ENCODE data around the gene CEP112.

Gene CEP112

DNA sequence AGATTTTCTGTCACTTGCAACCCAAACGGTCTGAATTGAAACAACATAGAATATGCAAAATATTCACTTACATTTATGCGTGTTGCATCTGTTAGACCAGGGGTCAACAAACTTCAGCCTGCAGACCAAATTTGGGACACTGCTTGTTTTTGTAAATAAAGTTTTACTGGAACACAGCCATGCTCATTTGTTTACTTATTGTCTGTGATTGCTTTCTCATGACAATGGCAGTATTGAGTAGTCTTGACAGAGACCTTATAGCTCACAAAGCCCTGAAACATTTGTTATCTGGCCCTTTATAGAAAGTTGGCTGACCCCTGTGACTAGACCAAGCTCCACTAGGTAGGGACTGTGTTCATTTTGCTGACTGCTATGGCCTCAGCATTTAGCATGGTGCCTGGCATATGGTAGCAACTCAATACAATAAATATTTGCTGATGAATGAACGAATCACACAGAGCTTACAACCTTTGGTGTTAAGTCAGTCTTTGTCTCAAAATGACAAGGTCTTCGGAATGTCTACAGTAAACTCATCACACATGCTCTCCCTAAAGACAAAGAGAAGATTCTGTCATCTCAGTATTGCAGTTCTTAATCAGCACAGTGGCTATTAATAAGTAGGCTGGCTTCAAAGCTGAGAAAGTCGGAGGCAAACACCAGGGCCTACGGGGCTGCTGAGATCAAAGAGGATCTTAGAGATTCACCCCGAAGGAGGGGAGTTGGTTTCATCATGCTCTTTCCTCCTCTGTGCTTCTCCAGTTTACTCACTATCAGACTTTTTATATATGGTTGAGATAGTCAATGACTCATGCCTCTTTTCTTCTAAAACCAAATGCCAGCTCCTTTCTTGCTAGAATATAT is 535.3 kb downstream of the CEP112 start:
- peak; percentile 27 to 48 for DNase-seq (ENCODE audit: low read depth in 2 of 2)

DNA sequence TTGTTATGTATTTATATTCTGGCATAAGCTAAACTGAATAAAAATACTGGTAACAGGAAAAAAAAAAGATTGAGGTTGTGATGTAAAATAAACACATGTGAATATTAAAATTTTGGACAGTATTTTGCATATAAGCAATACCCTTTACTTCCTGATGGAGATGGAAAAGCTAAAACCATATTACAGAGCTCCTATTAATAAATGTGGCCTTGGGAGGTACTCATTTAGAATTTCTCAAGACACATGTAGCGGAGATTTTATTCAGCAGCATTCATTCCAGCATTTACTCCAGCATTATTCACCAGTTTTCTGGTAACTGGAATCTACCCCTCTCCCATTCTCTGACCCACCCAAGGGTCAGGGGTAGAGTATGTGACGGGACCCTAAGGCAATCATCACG is 536.2 kb downstream of the CEP112 start:
- no peak for DNase-seq (ENCODE audit: low read depth in 2 of 2)

- no peak for DNase-seq (ENCODE audit: low read depth in 2 of 2)
Observed at GRCh38 chr17:65644545-65644944, 547.4 kb downstream of the CEP112 start.

DNA sequence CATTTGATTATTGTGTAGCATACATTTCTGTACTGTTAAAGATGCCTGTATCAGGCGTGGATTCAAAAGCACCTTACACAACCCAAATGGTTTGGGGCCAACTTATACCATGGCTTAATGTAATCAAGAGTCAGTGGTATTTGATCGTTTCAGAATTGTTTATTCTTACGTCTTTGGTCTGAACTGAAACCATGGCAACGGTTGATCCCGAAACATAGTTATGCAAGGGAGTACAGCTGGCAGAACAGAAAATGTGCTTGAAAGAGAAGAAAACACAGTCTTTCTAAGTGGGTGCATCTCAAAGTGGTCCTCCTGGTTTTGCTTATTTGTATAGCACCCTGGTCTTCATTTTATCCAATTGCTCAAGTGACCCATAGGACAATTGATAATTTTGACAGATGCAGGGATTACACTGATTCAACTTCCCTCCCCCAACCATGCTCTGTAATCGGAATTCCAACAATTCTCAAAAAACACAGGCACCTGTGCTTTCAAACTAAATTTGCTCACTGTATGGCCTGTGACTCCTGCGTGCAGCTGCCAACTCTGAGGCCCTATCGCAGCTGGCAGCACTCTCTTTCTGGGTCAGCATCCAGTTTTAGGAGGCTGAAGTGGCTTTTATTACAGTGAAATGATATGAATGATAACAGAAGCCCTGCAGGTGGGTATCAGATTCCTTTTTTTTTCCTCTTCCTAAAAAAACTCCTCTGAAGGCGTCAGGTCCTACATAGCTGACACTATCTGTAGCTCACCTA is 553.5 kb downstream of the CEP112 start:
- no peak for DNase-seq (ENCODE audit: low read depth in 2 of 2)

DNA sequence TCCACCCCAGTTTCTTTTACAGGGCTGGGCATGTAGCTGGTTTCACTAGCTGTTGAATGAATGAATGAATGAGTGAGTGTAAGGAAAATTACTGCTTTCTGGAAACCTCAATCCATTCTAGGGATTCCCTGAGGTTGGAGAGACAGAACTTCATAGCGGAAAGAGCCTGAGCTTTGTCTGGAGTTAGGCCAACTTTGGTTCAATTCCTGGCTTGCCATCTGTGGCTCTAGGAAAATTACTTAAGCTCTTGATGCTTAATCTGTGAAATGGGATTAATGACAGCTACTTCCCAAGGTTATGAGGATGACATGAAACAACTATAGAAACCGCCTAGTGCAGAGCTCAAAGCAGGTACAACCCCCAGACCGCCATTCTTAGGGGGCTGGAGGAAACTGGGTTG is 554.1 kb downstream of the CEP112 start:
- no peak for DNase-seq (ENCODE audit: low read depth in 2 of 2)

GRCh38 chr17:65634533-65634932 is 557.4 kb downstream of the CEP112 start:
- DNase-seq (ENCODE audit: low read depth in 2 of 2) = no peak

DNA sequence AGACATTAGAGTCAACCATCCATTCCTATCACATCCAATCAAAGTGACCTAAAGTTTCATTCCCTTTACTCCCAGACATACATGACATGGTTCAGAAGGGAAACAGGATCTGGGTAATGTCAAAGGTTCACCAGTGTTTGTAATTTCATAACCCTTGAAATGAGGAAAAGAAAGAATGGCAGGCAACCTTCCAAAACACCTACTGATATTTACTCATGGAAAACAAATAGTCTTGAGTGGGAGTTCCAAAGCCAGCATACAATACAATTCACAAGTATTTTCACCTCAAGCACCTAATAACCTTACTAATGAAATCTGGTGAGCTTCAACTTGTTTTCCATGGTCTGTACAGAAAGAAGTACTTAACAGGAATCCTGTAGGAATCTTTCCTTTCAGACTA is 557.9 kb downstream of the CEP112 start:
- DNase-seq (ENCODE audit: low read depth in 2 of 2) = no peak

DNA sequence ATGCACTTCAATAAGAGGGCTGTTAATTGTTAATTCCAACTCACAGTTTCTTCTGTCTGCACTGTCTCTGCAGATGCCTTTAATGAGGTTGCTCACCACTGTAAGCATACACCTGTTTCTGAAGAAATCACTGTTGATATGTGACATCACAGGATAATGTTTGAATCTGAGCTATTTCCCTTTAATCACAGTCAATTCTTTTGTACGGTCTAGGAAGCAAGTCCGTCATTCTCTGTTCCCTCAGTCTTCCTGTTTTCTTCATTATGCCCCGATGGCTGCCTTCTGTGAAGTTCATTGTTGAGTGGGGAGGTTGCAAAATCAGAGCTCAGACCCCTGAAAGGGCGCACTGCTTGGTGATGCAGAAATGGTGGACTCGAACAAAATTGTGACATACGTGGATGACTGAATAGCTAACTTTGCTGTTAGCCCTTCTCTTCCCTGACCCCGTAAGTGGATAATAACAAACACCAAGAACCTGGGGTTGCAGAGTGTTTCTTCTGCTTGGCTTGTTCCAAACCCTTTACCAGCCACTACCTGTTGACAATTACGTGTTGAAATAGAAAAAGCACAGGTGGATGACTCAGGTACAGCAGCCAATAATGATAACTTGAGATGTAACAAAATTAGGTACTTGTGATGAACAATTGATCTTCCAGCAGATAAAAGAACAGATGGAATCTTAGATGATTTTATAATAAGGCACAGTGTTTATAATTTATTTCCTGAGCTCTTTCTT is 558.6 kb downstream of the CEP112 start:
- no peak for DNase-seq (ENCODE audit: low read depth in 2 of 2)

- no peak for DNase-seq (ENCODE audit: low read depth in 2 of 2)
Observed at GRCh38 chr17:65630502-65630901, 561.4 kb downstream of the CEP112 start.

DNA sequence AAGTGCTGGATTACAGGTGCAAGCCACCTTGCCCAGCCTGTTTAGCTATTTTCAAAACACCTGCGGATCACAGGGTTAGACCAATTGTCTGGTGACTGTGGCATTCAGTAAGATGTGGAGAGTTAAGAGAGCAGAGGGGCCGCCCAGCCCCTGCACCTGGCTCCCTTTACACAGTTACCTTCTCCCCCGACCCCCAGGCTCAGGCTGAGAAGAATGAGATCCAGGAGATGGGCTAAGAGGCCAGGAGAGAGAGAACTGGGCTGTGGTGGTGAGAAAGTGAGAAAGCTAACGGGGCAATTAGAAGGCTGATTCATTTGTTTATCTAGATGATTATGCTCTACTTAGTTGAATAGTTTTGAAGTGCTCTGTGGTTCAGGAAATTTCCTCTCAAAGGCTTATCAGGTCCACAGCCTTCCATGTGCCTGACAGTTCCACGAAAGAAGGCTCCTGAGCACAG is 562.7 kb downstream of the CEP112 start:
- DNase-seq (ENCODE audit: low read depth in 2 of 2) = no peak

DNA sequence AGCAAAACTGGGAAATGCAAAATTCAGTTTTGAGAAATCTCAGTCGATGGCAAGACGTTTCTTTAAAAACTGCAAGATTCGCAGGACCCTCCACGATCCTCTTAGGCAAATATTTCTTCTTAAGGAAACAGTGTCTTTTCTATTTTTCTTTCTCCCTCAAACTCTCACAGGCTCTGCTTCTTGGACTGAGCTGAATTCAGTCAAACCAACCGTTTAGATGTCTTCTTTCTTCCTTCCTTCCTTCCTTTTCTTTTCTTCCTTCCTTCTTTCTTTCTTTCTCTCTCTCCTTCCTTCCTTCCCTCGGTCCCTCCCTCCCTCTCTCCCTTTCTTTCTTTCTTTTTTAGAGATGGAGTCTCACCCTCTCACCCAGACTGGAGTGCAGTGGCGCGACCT is 563.3 kb downstream of the CEP112 start:
- DNase-seq (ENCODE audit: low read depth in 2 of 2) = no peak

GRCh38 chr17:65627891-65628643 is 563.9 kb downstream of the CEP112 start:
- DNase-seq (ENCODE audit: low read depth in 2 of 2) = no peak

- DNase-seq (ENCODE audit: low read depth in 2 of 2) = no peak
Observed at GRCh38 chr17:65627108-65627507, 564.8 kb downstream of the CEP112 start.

DNA sequence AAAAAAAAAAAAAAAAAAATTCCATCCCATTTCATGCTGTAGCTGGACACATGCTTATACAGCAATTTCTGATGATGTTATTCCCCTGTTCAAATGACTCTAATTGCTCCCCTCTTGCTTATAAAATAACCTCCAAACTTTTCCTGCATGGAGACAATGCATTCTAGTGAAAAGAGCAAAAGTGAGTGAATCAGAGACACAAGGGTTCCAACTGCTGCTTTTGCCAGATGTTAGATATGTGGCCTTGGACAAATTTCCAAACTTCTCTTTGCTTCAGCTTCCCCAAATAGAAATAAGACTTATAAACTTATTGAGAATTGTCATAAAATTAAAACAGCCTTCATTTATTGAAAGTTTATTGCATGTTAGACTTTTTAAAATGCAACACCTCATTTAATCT is 565.5 kb downstream of the CEP112 start:
- no peak for DNase-seq (ENCODE audit: low read depth in 2 of 2)

- DNase-seq (ENCODE audit: low read depth in 2 of 2) = no peak
Observed at GRCh38 chr17:65618516-65618915, 573.4 kb downstream of the CEP112 start.

DNA sequence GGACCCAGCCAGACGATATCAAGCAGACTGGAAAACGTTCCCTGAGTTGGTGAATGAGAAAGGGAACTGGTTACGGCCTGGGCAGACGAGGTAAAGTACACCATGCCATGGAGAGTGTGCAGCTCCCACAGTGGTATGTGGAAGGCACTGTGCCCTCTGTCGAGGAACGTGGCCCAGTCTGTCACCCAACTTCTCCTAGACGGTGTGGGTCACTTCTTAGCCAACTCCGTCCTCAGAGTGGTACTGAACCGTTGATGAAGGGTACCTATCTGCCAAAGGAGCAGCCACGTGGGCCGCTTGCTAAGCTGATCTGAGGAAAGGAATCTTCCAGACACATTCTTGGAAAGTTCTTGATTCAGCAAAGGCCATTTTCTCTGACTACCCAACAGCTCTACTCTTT is 574.4 kb downstream of the CEP112 start:
- DNase-seq (ENCODE audit: low read depth in 2 of 2) = no peak

- no peak for DNase-seq (ENCODE audit: low read depth in 2 of 2)
Observed at GRCh38 chr17:65609749-65610148, 582.2 kb downstream of the CEP112 start.

GRCh38 chr17:65609286-65609685 is 582.6 kb downstream of the CEP112 start:
- no peak for DNase-seq (ENCODE audit: low read depth in 2 of 2)

DNA sequence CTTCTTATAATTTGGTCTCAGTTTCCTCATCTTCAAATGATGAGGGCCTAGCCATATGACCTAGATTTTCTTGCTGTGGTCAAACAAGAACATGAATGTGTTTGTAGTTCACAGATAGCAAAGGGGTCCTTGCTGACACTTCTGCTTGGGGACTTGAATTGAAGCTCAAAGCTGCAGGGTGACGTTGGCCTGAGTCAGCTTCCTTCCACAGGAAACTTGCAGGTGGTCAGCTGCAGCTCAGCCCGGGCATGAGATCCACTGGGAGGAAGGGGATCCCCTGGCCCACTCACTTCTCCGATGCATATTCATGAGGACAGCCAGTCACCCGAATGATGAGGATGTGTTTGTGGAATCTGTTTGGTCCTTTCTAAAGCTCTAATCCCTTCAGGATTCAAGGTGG is 587.9 kb downstream of the CEP112 start:
- no peak for DNase-seq (ENCODE audit: low read depth in 2 of 2)

DNA sequence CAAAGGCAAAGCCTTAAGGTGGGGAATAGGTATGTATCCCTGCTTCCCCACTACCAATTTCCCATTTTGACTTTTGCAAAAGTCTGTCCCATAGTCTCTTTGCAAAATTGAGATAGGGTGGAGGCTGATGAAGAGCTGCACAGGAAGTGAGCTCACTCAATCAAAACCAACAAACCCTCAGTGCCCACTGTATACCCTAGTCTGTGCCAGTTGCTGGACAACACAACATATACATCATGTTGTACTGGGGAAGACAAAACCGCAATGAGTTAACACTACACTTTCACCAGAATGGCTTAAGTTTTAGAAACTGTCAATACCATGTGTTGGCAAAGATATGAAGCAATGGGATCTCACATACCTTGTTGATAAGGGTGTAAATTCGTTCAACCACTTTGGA is 590.1 kb downstream of the CEP112 start:
- DNase-seq (ENCODE audit: low read depth in 2 of 2) = no peak

DNA sequence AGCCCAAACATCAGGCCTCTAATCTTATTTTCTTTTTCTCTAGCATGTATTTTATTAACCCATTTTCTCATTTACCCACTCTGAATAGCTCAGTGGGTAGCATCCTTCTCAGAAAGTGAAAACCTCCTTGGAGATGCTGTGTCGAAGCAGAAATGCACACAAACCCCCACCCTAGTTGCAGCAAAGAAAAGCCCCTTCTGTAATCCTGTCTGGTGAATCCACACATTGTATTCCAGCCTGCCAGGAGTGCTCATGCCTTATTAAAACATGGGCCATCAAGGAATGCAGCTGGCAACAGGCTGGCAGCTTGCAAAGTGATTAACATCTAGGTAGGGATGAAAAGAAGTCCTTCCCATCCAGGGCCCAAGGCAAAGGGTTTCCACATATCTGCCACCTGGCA is 590.8 kb downstream of the CEP112 start:
- DNase-seq (ENCODE audit: low read depth in 2 of 2) = no peak

DNA sequence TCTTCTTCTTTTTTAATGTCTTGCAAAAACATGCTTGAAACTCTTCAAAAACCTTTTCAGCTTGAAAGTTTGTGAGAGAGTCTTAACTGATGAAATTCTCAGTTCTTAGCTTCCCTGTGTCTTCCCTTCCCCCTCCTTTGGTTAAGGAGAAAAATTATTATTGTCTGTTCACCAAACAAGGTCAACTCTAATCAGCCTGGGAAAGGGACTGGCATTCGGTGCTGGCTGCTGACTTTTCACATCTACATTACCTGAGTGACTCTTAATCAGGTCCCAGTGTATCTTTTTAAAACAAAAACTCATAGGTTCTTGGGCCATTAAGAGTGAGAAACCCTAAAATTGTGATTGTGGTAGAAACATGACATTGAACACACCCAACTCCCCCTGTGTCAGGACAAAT is 591.4 kb downstream of the CEP112 start:
- DNase-seq (ENCODE audit: low read depth in 2 of 2) = no peak
